NB4 (cell line): Measurements from ENCODE around the gene RPL36.

ENCODE experiments used
- MYC ChIP-seq: IDR thresholded peaks from 2 replicates; pipeline ENCODE4 v1.6.1; 2011; ENCODE audit warnings: low read depth, low read length
- POLR2A ChIP-seq: IDR thresholded peaks from 2 replicates; pipeline ENCODE4 v1.6.1; 2011; ENCODE audit warnings: mild to moderate bottlenecking; ENCODE audit not compliant: insufficient read length; ENCODE audit errors: extremely low read depth
- TF ChIP-seq, protein P1 (sequence below): IDR thresholded peaks from 2 replicates; pipeline ENCODE4 v1.6.1; 2011; ENCODE audit warnings: low read depth, low read length
- TF ChIP-seq, protein P2 (sequence below): IDR thresholded peaks from one replicate; pipeline ENCODE4 v1.5.1; 2012; ENCODE audit warnings: low read depth, low read length

DNA sequence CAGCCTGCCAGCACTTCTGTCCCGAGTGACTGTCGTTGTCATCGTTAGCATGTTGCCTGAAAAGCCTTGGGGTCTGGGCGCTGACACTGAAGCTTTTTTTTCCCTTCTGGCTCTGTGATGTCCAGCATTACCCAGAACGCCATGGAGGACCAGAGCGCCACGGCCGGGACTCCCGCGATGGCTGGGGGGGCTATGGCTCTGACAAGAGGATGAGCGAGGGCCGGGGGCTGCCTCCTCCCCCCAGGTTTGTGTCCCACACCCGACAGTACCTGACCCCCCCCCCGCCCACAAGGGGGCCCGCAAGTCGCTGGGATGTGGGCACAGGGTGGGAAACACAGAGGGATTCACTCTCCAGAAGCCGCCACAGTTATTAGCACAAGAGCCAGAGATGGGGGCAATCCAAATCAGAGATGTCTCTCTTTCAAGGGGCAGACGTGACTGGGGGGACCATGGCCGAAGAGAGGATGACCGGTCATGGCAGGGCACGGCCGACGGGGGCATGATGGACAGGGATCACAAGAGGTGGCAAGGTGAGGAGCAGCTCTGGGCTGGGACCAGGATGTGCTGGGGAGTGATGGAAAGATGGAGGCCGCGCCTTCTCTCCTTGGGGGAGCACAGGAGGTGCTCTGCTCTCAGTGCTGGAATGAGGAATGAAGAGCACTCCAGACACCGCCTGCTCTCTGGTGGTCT lies 23.0 kb upstream of the RPL36 start:
- no peak for TF ChIP-seq POLR2A
- TF ChIP-seq, protein P1, sequence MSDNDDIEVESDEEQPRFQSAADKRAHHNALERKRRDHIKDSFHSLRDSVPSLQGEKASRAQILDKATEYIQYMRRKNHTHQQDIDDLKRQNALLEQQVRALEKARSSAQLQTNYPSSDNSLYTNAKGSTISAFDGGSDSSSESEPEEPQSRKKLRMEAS: no peak
- TF ChIP-seq MYC: no peak
- TF ChIP-seq, protein P2, sequence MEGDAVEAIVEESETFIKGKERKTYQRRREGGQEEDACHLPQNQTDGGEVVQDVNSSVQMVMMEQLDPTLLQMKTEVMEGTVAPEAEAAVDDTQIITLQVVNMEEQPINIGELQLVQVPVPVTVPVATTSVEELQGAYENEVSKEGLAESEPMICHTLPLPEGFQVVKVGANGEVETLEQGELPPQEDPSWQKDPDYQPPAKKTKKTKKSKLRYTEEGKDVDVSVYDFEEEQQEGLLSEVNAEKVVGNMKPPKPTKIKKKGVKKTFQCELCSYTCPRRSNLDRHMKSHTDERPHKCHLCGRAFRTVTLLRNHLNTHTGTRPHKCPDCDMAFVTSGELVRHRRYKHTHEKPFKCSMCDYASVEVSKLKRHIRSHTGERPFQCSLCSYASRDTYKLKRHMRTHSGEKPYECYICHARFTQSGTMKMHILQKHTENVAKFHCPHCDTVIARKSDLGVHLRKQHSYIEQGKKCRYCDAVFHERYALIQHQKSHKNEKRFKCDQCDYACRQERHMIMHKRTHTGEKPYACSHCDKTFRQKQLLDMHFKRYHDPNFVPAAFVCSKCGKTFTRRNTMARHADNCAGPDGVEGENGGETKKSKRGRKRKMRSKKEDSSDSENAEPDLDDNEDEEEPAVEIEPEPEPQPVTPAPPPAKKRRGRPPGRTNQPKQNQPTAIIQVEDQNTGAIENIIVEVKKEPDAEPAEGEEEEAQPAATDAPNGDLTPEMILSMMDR: no peak
